Sigmoid colon (tissue), 7 donors: ENCODE results near the gene ATP6V0E2. TPM values are rescaled to one million over a fixed set of nuclear protein-coding genes. Genes with fewer than 3 reads are reported as not detected.

Source experiments
- DNase-seq: peaks from one replicate; pipeline ENCODE4 v3.0.0-alpha.2; 2019
- H3K27ac ChIP-seq, 4 donors: fragments of 200-600 bp; sonication (generic); one replicate each; pipeline ENCODE4 v1.5.1; 2016 to 2019; ENCODE audit warnings: mild to moderate bottlenecking in 1 of 4
- H3K27me3 ChIP-seq, 3 donors: fragments of 200-600 bp; sonication (generic); one replicate each; pipeline ENCODE4 v1.5.1; 2019; ENCODE audit warnings: mild to moderate bottlenecking in 1 of 3
- H3K36me3 ChIP-seq, 4 donors: fragments of 200-600 bp; sonication (generic); one replicate each; pipeline ENCODE4 v1.5.1; 2016 to 2019
- H3K4me1 ChIP-seq, 4 donors: fragments of 200-600 bp; sonication (generic); one replicate each; pipeline ENCODE4 v1.5.1; 2017 to 2019
- H3K4me3 ChIP-seq, 4 donors: fragments of 200-600 bp; sonication (generic); one replicate each; pipeline ENCODE4 v1.5.1; 2017 to 2019; ENCODE audit warnings: mild to moderate bottlenecking in 2 of 4, moderate library complexity in 1 of 4
- H3K9me3 ChIP-seq, 4 donors: fragments of 200-600 bp in 3 of 4; sonication (generic) in 3 of 4; one replicate each; pipeline versions ENCODE4 v1.5.1 to v1.6.1; 2013 to 2019
- EP300 ChIP-seq, 4 donors: sonication (generic); formaldehyde crosslinking; IDR thresholded peaks; one replicate each; pipeline ENCODE4 v1.6.1; 2017; ENCODE audit warnings: antibody characterized with exemption in 4 of 4
- POLR2A ChIP-seq, 2 donors: fragments of 450-650 bp; IDR thresholded peaks; one replicate each; pipeline ENCODE4 v1.6.1; 2016; ENCODE audit warnings: antibody characterized with exemption in 2 of 2, mild to moderate bottlenecking in 2 of 2, moderate library complexity in 2 of 2
- POLR2AphosphoS5 ChIP-seq, 4 donors: sonication (generic); formaldehyde crosslinking; IDR thresholded peaks; one replicate each; pipeline ENCODE4 v1.6.1; 2017; ENCODE audit warnings: antibody characterized with exemption in 4 of 4
- WGBS, 2 donors: extraction: QIAGEN DNeasy Blood & Tissue Kit; methylation state at CpG; one replicate each; pipeline ENCODE4 v1.1.7; 2013; 5-methylcytosine and 5-hydroxymethylcytosine counted together
- intact Hi-C: fragments of 100-400 bp; cut with DNase I; formaldehyde crosslinking; loops from one replicate; pipeline ENCODE4 v1.15.1; 2023
- polyA plus RNA-seq, 3 donors: library from polyadenylated mRNA; stranded (reverse); fragments of 200-250 nt; gene quantifications; one replicate each; pipeline ENCODE4 v1.2.3, GENCODE V29; 2013
- total RNA-seq, 4 donors: library from RNA; depleted of rRNA; stranded (reverse); fragments of >200 nt; gene quantifications; one replicate each; pipeline ENCODE4 v1.1.0, GENCODE V29; 2016
- TF ChIP-seq, protein P1 (sequence below), 4 experiments: fragments of 450-650 bp in 3 of 4; fragments of 200-600 bp in 1 of 4; IDR thresholded peaks; one replicate each; pipeline ENCODE4 v1.5.1; 2016 to 2019; ENCODE audit warnings: antibody characterized with exemption in 4 of 4, mild to moderate bottlenecking in 3 of 4, moderate library complexity in 2 of 4
- donor health status: healthy with polysubstance abuse.
- donor health status: Bipolar disorder and iron deficiency.
- donor health status: healthy.

The ATP6V0E2 gene
- 10 to 100 TPM; 16.6 to 41.7 (median 29.9) TPM for total RNA-seq
- 10 to 100 TPM; 13.2 to 45.5 (median 22.8) TPM for polyA plus RNA-seq

DNA sequence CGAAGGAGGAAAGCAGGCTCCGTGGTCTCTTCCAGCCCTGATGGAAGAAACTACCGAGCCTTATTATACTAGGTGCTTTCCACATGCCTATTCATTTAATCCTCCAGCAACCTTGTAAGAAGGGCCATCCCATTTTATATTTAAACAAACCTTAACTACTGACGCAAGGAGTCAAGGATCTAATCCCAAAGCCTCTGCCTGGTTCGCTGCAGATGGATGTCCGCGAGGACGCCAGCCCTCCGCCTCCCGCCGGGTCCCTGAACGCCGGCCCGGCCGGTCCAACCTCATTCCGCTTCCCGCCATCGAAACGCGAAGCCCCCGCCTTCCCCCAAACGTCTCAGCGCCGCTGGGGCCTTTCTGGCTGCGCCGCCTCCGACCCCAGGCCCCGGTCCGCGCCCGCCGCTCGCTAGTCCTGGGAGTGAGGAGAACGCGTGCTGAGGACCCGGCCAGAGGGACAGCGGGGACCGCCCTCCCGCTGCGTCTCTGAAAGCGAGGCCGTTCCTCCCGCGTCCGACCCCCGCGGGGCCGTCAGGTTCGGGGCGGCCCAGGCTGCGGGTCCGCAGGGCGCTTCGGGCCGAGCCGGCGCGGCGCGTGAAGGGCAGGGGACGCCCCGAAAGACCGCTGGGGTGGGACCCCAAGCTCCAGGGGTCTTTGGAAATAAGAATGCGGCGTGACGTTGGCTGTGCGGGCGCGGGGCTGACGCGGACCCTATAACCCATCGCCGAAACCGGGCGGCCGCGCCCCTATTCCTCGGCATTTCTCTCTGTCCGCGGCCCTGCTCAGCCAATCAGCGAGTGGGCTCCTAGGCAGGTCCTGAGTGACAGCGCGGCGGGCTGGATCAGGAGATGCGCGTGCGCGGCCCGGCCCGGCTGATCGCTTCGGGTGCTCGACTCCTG, at the start of gene ATP6V0E2:
TSS of gene ATP6V0E2 (plus strand) at position 896 of the 896 bp plus-strand sequence. CDS start 97 bp downstream, outside the sequence.
- Histone ChIP-seq H3K27me3 (no peaks in the 10 kb centered on the region), H3K9me3 (no peaks in the 10 kb centered on the region), H3K4me3 (peak within 1 kb of the TSS; percentile 73 to 93 (median 82)), H3K36me3 (peaks cover 0 to 7% (median 0%) of the 10 kb centered on the region in 4 donors), H3K27ac (peak within 1 kb of the TSS; percentile 94 to 99 (median 98)), H3K4me1 (peaks cover 0 to 24% (median 17%) of the 10 kb centered on the region in 4 donors)
- intact Hi-C loops = loop anchor here (2.0 to 10.0 kb wide), 3 partner anchors 35 to 531 kb away; partner anchors contain the start of genes ZNF467 and ZNF862
- TF ChIP-seq EP300 (IDR thresholded peaks at IDR 0.05) (no peak), POLR2A (IDR thresholded peaks at IDR 0.05) (peak in 1 of 2 donors; percentile 51), POLR2AphosphoS5 (IDR thresholded peaks at IDR 0.05) (peak; percentile 81 to 92 (median 85))
- TF ChIP-seq, protein P1, sequence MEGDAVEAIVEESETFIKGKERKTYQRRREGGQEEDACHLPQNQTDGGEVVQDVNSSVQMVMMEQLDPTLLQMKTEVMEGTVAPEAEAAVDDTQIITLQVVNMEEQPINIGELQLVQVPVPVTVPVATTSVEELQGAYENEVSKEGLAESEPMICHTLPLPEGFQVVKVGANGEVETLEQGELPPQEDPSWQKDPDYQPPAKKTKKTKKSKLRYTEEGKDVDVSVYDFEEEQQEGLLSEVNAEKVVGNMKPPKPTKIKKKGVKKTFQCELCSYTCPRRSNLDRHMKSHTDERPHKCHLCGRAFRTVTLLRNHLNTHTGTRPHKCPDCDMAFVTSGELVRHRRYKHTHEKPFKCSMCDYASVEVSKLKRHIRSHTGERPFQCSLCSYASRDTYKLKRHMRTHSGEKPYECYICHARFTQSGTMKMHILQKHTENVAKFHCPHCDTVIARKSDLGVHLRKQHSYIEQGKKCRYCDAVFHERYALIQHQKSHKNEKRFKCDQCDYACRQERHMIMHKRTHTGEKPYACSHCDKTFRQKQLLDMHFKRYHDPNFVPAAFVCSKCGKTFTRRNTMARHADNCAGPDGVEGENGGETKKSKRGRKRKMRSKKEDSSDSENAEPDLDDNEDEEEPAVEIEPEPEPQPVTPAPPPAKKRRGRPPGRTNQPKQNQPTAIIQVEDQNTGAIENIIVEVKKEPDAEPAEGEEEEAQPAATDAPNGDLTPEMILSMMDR (IDR thresholded peaks at IDR 0.05) = no peak
- peak; percentile 98 for DNase-seq
- 1% methylated on average over 93 of the region's 93 CpGs for WGBS, 2 donors

DNA sequence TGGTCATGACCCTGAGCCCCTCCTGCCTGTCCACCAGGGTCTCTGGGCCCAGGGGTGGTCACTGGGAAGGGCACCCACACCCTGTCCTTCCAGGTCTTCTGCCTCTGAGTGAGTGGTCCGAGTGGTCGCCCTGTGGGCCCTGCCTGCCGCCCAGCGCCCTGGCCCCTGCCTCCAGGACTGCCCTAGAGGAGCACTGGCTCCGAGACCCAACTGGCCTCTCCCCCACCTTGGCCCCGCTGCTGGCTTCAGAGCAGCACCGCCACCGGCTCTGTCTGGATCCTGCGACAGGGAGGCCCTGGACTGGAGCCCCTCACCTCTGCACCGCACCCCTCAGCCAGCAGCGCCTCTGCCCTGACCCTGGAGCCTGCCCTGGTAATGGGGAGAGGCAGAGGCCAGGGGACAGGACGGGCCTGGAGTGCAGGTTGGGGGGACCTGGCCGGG, 49.4 kb upstream of the ATP6V0E2 start:
- WGBS, 2 donors = 94% methylated on average over 13 of the region's 13 CpGs
- H3K27ac ChIP-seq = no peak overlapping the region
- intact Hi-C loops = no loop called here
- no peaks in the 10 kb centered on the region for H3K9me3 ChIP-seq
- no peaks in the 10 kb centered on the region for H3K4me1 ChIP-seq
- H3K36me3 ChIP-seq = no peaks in the 10 kb centered on the region
- no peaks in the 10 kb centered on the region for H3K27me3 ChIP-seq
- TF ChIP-seq POLR2A (IDR thresholded peaks at IDR 0.05) (no peak), POLR2AphosphoS5 (IDR thresholded peaks at IDR 0.05) (no peak), EP300 (IDR thresholded peaks at IDR 0.05) (no peak)
- TF ChIP-seq, protein P1 (IDR thresholded peaks at IDR 0.05) = no peak
- no peak overlapping the region for H3K4me3 ChIP-seq
- no peak for DNase-seq

DNA sequence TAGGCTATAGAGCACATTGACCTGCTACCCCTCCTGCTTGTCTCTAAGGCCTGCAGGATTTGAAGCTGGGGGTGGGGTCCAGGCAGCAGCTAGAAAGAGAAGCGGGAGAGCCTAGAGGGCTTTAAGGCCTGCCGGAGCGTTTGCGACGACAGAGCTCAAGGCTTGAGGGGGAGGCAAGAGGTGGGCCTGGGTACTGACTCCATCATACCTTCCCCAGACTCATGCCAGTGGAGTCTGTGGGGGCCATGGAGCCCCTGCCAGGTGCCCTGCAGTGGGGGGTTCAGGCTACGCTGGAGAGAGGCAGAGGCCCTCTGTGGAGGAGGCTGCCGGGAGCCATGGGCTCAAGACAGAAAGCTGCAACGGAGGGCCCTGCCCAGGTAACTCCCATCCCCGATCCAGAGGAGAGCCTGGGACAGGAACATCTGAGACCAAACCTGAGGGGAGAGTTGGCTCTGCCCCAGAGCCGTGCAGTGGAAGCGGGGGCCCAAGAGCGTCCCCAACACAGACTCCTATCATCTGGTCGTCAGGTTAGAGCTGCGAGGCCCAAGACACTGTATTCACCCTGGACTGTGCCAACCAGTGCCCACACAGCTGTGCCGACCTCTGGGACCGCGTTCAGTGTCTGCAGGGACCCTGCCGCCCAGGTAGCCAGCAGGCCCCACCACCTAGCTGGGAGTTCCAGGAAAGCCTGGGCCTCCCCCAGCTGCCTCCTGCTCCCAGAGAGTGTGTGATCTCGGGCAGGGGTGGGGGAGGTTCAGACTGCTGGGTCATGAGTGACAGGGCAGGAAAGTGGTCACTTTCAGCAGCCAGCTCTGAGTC, 48.8 kb upstream of the ATP6V0E2 start:
- no peaks in the 10 kb centered on the region for H3K9me3 ChIP-seq
- H3K4me1 ChIP-seq = no peaks in the 10 kb centered on the region
- intact Hi-C loops = no loop called here
- no peak for DNase-seq
- WGBS, 2 donors = 93 to 94% methylated on average over 19 of the region's 19 CpGs
- H3K4me3 ChIP-seq = no peak overlapping the region
- no peaks in the 10 kb centered on the region for H3K27me3 ChIP-seq
- no peak overlapping the region for H3K27ac ChIP-seq
- TF ChIP-seq POLR2AphosphoS5 (IDR thresholded peaks at IDR 0.05) (no peak), EP300 (IDR thresholded peaks at IDR 0.05) (no peak), POLR2A (IDR thresholded peaks at IDR 0.05) (no peak)
- TF ChIP-seq, protein P1 (IDR thresholded peaks at IDR 0.05) = no peak
- no peaks in the 10 kb centered on the region for H3K36me3 ChIP-seq

DNA sequence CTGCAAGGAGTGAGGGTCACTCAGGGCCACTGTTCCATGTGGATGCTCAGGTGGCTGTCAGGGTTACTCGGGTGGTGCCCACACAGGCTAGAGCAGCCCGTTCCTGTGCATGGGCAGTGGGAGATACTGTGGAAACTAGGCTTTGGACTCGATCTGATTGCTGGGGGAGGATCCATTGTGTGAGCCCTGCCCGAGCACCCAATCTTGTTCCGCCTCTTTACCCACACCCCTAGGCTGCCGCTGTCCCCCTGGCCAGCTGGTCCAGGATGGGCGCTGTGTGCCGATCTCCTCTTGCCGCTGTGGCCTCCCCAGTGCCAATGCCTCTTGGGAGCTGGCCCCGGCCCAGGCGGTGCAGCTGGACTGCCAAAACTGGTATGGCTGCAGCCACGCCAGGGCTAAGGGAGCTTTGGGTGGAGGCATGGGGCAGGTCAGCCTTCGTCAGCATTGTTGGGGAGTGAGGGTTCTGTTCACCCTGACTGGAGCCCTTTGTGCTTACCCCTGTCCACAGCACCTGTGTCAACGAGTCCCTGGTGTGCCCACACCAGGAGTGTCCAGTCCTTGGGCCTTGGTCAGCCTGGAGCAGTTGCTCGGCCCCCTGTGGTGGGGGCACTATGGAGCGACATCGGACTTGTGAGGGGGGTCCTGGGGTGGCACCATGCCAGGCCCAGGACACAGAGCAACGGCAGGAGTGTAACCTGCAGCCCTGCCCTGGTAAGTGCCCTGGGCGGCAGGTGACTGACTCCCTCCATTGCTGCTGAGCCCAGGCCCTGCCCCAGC, 48.0 kb upstream of the ATP6V0E2 start:
- H3K4me1 ChIP-seq = no peaks in the 10 kb centered on the region
- intact Hi-C loops = no loop called here
- H3K9me3 ChIP-seq = no peaks in the 10 kb centered on the region
- H3K36me3 ChIP-seq = no peaks in the 10 kb centered on the region
- WGBS, 2 donors = 74 to 86% methylated on average over 19 of the region's 19 CpGs
- H3K27me3 ChIP-seq = peaks cover 0 to 3% (median 0%) of the 10 kb centered on the region in 3 donors
- DNase-seq = no peak
- TF ChIP-seq, protein P1 (IDR thresholded peaks at IDR 0.05) = no peak
- no peak for TF ChIP-seq POLR2AphosphoS5 (IDR thresholded peaks at IDR 0.05)
- no peak for TF ChIP-seq EP300 (IDR thresholded peaks at IDR 0.05)
- TF ChIP-seq POLR2A (IDR thresholded peaks at IDR 0.05) = no peak
- no peak overlapping the region for H3K27ac ChIP-seq
- no peak overlapping the region for H3K4me3 ChIP-seq
